OCI-LY1 (cell line): ENCODE measurements around the gene TTC28.

Experiments
- H2AFZ ChIP-seq: fragments of 200-600 bp; sonication (generic), shearing (Covaris generic); 2 replicates; pipeline ENCODE4 v1.6.0; 2014; ENCODE audit warnings: antibody characterized with exemption, mild to moderate bottlenecking, low read length
- H3F3A ChIP-seq: fragments of 200-600 bp; sonication (generic), shearing (Covaris generic); 2 replicates; pipeline ENCODE4 v1.6.0; 2014; ENCODE audit warnings: mild to moderate bottlenecking, antibody characterized with exemption, low read length, moderate library complexity; ENCODE audit not compliant: insufficient read depth
- H3K27ac ChIP-seq: fragments of 200-600 bp; sonication (generic); 2 replicates; pipeline ENCODE4 v1.5.1; 2014; ENCODE audit warnings: low read length, mixed run types, mild to moderate bottlenecking, low read depth; ENCODE audit not compliant: poor library complexity, severe bottlenecking
- H3K27me3 ChIP-seq: fragments of 200-600 bp; sonication (generic); 2 replicates; pipeline ENCODE4 v1.6.0; 2014; ENCODE audit warnings: antibody characterized with exemption, mild to moderate bottlenecking, low read length, moderate library complexity; ENCODE audit not compliant: insufficient read depth
- H3K36me3 ChIP-seq: fragments of 200-600 bp; sonication (generic); 2 replicates; pipeline ENCODE4 v1.6.1; 2014; ENCODE audit warnings: mild to moderate bottlenecking, antibody characterized with exemption, low read length, moderate library complexity, mixed read lengths; ENCODE audit not compliant: insufficient read depth
- H3K4me1 ChIP-seq: fragments of 200-600 bp; sonication (generic); 2 replicates; pipeline ENCODE4 v1.5.1; 2014; ENCODE audit warnings: mild to moderate bottlenecking, low read length, moderate library complexity; ENCODE audit not compliant: insufficient read depth, severe bottlenecking
- H3K4me2 ChIP-seq: fragments of 200-600 bp; sonication (generic), shearing (Covaris generic); 2 replicates; pipeline ENCODE4 v1.6.1; 2014; ENCODE audit warnings: low read length
- H3K4me3 ChIP-seq: fragments of 200-600 bp; sonication (generic); 2 replicates; pipeline ENCODE4 v1.5.1; 2014; ENCODE audit warnings: low read length, low read depth, mild to moderate bottlenecking, mixed read lengths; ENCODE audit not compliant: poor library complexity, severe bottlenecking
- H3K79me2 ChIP-seq: fragments of 200-600 bp; shearing (Covaris generic); 2 replicates; pipeline ENCODE4 v1.6.1; 2016; ENCODE audit warnings: mixed run types, low read length, mixed read lengths; ENCODE audit not compliant: insufficient read depth
- H3K9ac ChIP-seq: fragments of 200-600 bp; sonication (generic), shearing (Covaris generic); 2 replicates; pipeline ENCODE4 v1.6.1; 2014; ENCODE audit warnings: mild to moderate bottlenecking, low read length, mixed read lengths
- H3K9me2 ChIP-seq: fragments of 200-600 bp; sonication (generic), shearing (Covaris generic); 2 replicates; pipeline ENCODE4 v1.6.1; 2014; ENCODE audit warnings: low read depth, mild to moderate bottlenecking, low read length, mixed read lengths
- H3K9me3 ChIP-seq: fragments of 200-600 bp; shearing (Covaris generic); 2 replicates; pipeline ENCODE4 v1.6.1; 2014; ENCODE audit warnings: low read length, mixed read lengths
- H4K20me1 ChIP-seq: fragments of 200-600 bp; sonication (generic), shearing (Covaris generic); 2 replicates; pipeline ENCODE4 v1.6.0; 2016; ENCODE audit warnings: mild to moderate bottlenecking, low read length; ENCODE audit not compliant: insufficient read depth
- CTCF ChIP-seq: fragments of 200-600 bp; sonication (generic), shearing (Covaris generic); IDR thresholded peaks from 2 replicates; pipeline ENCODE4 v1.5.1; 2017; ENCODE audit warnings: mild to moderate bottlenecking, antibody characterized with exemption, low read length, moderate library complexity, mixed read lengths
- EZH2 ChIP-seq: fragments of 200-600 bp; sonication (generic), shearing (Covaris generic); IDR thresholded peaks from 2 replicates; pipeline ENCODE4 v1.8.0; 2017; ENCODE audit warnings: borderline replicate concordance, mixed run types, mild to moderate bottlenecking, antibody characterized with exemption, low read length, moderate library complexity, mixed read lengths

Gene TTC28

GRCh38 chr22:28137036-28137435 lies 542.6 kb downstream of the TTC28 start:
- Histone ChIP-seq H3K4me1 (no peaks in the 10 kb centered on the region), H3K9ac (no peak overlapping the region), H3K27me3 (no peaks in the 10 kb centered on the region), H3K36me3 (no peaks in the 10 kb centered on the region), H2AFZ (no peak overlapping the region), H3K4me3 (no peak overlapping the region), H3K27ac (no peak overlapping the region), H3K9me3 (no peaks in the 10 kb centered on the region), H3K79me2 (no peaks in the 10 kb centered on the region), H4K20me1 (no peaks in the 10 kb centered on the region), H3K9me2 (no peaks in the 10 kb centered on the region), H3F3A (no peaks in the 10 kb centered on the region), H3K4me2 (no peak overlapping the region)
- TF ChIP-seq CTCF (no peak), EZH2 (no peak)

- Histone ChIP-seq H3F3A (no peaks in the 10 kb centered on the region), H3K9me2 (no peaks in the 10 kb centered on the region), H3K9ac (no peak overlapping the region), H3K4me3 (no peak overlapping the region), H2AFZ (no peak overlapping the region), H3K4me2 (no peak overlapping the region), H3K27ac (no peak overlapping the region), H3K36me3 (no peaks in the 10 kb centered on the region), H3K79me2 (no peaks in the 10 kb centered on the region), H3K9me3 (no peaks in the 10 kb centered on the region), H3K27me3 (no peaks in the 10 kb centered on the region; the same call in 1 of the 2 replicates), H3K4me1 (no peaks in the 10 kb centered on the region), H4K20me1 (no peaks in the 10 kb centered on the region)
- TF ChIP-seq EZH2 (no peak), CTCF (no peak)
These were observed 547.2 kb downstream of the TTC28 start for GRCh38 chr22:28132466-28132865.

DNA sequence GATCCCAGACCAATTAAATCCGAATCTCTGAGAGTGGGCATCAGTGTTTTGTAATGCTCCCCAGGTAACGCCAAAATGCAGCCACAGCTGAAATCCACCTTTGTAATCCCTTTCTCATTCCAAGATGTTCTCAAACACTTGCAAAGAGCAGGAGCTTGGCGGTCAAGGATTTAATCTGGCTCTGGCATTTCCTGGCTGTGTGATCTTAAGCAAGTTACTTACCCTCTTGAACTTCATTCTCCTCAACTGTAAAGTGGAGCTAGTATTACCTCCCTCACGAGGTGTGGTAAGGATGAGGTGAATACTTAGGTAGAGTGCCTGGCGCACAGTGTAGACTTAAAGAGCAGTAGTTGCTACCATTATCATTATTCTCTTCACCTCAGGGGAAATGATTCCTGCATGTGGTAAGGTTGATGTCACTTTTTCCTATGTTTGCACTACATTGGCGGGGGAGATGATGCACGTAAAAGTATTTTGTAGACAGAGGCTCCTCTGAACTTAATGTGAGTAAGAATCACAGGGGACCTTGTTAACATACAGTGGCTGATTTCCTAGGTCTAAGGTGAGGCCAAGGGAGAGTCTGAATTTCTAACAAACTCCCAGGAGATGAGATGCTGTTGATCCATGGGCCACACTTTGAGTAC lies 550.2 kb downstream of the TTC28 start:
- no peak for TF ChIP-seq CTCF
- no peak for TF ChIP-seq EZH2
- Histone ChIP-seq H4K20me1 (no peaks in the 10 kb centered on the region), H3K4me2 (no peak overlapping the region), H3K4me3 (no peak overlapping the region), H2AFZ (no peak overlapping the region), H3K9me2 (no peaks in the 10 kb centered on the region), H3K36me3 (no peaks in the 10 kb centered on the region), H3F3A (no peaks in the 10 kb centered on the region), H3K9me3 (no peaks in the 10 kb centered on the region), H3K27me3 (no peaks in the 10 kb centered on the region; the same call in 1 of the 2 replicates), H3K9ac (no peak overlapping the region), H3K27ac (no peak overlapping the region), H3K79me2 (no peaks in the 10 kb centered on the region), H3K4me1 (no peaks in the 10 kb centered on the region)
